Brain microvascular endothelial cell (primary cell): ENCODE measurements around the gene CALML6.

Experiments
- DNase-seq: peaks from one replicate; pipeline ENCODE4 v3.0.0-alpha.2; 2020
- H3K27ac ChIP-seq: fragments of 250-450 bp; sonication (Bioruptor Pico); 2 replicates; pipeline ENCODE4 v1.5.1; 2020; ENCODE audit warnings: mild to moderate bottlenecking, moderate library complexity
- H3K27me3 ChIP-seq: fragments of 250-450 bp; sonication (Bioruptor Pico); replicated peaks from 2 replicates; pipeline ENCODE4 v1.5.1; 2020; ENCODE audit warnings: mild to moderate bottlenecking
- H3K36me3 ChIP-seq: fragments of 250-450 bp; sonication (Bioruptor Pico); replicated peaks from 2 replicates; pipeline ENCODE4 v1.5.1; 2020; ENCODE audit warnings: mild to moderate bottlenecking
- H3K4me3 ChIP-seq: 2 replicates; pipeline ENCODE4 v1.5.1; 2011; ENCODE audit warnings: low read depth, mild to moderate bottlenecking, control low read depth, low read length, moderate library complexity
- in situ Hi-C: cut with HindIII; loops from 2 replicates; pipeline ENCODE4 v1.10.0; 2017; ENCODE audit warnings: low sequenced_read_pairs, low pct_ligation_motif_present
- TF ChIP-seq, protein P1 (sequence below): IDR thresholded peaks from 2 replicates; pipeline ENCODE4 v1.5.1; 2011; ENCODE audit warnings: low read depth, mild to moderate bottlenecking, moderate library complexity, low read length, control low read depth, inconsistent platforms; ENCODE audit errors: missing control alignments

Gene CALML6

DNA sequence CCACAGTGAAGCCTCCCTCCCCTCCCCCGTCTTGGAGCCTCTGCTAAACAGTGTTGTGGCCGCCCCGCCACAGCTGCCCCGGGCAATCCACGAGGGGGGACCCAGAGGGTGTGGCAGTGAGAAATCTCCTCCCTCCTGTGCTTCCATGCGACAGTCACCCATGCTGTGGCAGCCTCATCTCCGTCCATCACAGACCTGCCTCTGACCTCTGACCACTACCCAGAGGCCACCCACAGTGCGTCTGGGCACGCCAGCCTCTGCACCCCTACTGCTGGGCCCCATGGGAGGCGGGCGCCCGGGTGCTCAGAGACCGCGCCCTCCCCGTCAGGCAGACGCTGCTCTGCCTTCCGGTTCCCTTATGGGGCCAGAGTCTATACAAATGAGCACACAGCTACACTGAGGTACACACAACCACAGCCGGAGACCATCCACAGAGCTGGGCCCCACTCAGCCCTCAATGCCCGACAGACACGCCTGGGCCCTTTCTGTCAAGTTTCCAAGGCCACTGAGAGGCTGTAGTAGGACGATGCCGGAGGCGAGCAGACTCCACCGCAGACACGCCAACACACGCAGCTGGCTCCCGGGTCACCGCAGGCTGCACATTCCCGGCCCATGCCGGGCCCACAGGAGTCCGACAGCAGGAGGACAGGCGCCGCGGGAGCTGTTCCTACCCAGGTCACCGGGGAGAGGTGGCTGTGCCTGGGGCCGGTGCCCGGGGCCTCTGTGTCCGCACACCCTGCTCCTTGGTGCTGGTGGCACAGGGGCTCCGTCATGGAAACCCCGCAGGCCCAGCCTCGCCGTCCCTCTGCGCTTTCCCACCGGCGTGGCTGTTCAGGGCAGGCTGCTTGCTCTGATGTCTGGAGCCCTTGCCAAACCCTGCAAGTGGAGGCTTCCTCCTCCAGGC lies 27.9 kb downstream of the CALML6 start:
- H3K27me3 ChIP-seq, result peaks cover 14% of the 10 kb centered on the region

DNA sequence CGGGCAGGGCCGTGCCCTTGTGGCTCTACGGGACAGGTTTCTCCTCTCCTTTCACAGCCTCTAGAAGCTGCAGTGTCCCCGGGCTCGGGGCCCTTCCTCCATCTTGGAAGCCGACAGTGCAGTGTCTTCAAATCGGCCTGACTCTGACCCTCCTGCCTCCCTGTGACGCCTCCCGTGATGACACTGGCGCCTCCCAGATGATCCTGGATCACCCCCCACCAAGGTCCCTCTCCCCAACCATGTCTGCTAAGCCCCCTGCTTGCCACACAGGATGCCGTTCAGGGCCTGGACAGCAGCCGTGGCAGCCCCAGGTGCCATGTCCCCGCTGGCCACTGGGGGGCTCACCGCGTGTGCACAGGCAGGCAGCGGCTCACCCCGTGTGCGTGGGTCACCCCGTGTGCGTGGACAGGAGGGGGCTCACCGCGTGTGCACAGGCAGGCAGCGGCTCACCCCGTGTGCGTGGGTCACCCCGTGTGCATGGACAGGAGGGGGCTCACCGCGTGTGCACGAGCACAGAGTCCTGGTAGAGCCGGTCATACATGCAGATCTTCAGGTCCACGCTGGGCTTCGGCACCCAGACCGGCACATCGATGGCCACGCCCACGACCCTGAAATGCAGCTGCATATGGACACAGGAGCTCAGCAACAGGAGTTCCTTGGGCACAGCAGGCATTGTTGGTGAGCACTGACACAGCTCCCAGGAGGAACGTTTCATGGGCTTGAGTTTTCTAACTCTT lies 28.9 kb downstream of the CALML6 start:
- in situ Hi-C loops, result no loop called here
- H3K36me3 ChIP-seq, result no peaks in the 10 kb centered on the region
- peaks cover 14% of the 10 kb centered on the region for H3K27me3 ChIP-seq
- no peak overlapping the region for H3K4me3 ChIP-seq
- TF ChIP-seq, protein P1, sequence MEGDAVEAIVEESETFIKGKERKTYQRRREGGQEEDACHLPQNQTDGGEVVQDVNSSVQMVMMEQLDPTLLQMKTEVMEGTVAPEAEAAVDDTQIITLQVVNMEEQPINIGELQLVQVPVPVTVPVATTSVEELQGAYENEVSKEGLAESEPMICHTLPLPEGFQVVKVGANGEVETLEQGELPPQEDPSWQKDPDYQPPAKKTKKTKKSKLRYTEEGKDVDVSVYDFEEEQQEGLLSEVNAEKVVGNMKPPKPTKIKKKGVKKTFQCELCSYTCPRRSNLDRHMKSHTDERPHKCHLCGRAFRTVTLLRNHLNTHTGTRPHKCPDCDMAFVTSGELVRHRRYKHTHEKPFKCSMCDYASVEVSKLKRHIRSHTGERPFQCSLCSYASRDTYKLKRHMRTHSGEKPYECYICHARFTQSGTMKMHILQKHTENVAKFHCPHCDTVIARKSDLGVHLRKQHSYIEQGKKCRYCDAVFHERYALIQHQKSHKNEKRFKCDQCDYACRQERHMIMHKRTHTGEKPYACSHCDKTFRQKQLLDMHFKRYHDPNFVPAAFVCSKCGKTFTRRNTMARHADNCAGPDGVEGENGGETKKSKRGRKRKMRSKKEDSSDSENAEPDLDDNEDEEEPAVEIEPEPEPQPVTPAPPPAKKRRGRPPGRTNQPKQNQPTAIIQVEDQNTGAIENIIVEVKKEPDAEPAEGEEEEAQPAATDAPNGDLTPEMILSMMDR, result peak; percentile 90
- DNase-seq, result peak; percentile 22
- no peak overlapping the region for H3K27ac ChIP-seq

More for the DNA sequence above, 27.9 kb downstream of the CALML6 start:
- no peaks in the 10 kb centered on the region for H3K36me3 ChIP-seq
- DNase-seq, result no peak
- in situ Hi-C loops, result no loop called here
- no peak overlapping the region for H3K4me3 ChIP-seq
- H3K27ac ChIP-seq, result no peak overlapping the region
- TF ChIP-seq, protein P1, result no peak

DNA sequence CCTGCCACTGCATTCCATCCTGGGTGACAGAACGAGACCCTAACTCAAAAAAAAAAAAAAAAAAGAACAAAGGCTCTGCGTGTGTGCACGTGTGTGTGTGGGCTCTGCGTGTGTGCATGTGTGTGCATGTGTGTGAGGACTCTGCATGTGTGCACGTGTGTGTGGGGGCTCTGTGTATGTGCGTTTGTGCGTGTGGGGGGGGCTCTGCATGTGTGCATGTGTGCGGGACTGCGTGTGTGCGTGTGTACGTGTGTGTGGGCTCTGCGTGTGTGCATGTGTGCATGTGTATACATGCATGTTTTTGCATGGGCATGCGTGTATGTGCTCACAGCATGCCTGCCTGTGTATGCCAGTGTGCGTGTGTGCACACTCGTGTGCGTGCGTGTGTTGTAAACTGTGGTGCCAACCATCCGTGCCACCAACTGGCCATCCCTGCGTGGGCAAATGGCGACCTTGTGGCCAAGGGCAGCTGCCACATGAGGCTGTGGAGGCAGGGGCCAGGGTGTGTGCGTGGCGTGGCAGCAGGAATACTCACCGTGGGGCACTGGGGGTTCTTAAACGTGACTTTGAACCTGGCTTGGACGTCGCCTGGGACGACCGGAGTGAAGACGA lies 30.8 kb downstream of the CALML6 start:
- no peaks in the 10 kb centered on the region for H3K36me3 ChIP-seq
- no peak for DNase-seq
- in situ Hi-C loops, result no loop called here
- no peak overlapping the region for H3K27ac ChIP-seq
- TF ChIP-seq, protein P1, result no peak
- peaks cover 14% of the 10 kb centered on the region for H3K27me3 ChIP-seq
- H3K4me3 ChIP-seq, result no peak overlapping the region

DNA sequence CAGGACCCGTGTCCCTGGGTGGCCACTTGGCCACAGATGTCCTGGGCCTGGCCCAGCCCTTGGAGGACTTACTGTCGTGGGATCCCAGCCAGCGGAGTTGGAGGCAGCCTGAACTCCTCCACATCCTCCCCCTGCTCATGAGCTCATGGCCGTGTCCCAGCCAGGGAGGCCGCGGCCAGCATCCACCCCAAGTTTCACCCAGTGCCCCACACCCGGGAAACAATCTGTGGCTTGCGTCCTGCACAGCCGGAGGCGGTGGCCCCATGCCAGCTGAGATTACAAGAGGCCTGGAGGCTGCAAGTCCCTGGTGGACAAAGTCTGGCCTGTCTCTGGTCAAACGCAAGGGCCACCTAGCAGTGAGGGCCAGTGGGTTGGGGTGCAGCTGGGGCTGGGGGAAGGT lies 31.5 kb downstream of the CALML6 start:
- TF ChIP-seq, protein P1, result no peak
- H3K27ac ChIP-seq, result no peak overlapping the region
- no peak overlapping the region for H3K4me3 ChIP-seq
- H3K27me3 ChIP-seq, result peaks cover 8% of the 10 kb centered on the region
- in situ Hi-C loops, result no loop called here
- H3K36me3 ChIP-seq, result no peaks in the 10 kb centered on the region
- DNase-seq, result peak; percentile 6

DNA sequence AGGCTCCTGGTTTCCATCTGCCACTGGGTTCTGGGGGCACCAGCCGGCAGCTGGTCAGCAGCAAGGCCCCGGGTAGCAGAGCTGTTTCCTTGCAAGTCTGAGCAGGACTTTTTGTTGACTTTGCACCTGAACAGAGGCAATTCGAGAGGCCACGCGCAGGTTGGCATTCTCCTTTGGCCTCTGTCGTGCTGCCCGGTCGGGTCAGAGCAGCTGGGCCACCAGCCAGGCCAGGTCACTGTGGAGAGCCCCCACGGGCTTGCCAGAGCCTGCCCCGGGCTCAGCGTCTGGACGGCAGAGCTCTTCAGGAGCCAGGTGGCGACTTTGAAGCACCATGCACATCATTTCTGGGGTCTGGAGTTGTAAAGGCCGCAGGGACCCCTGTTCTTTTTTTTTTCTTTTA lies 32.4 kb downstream of the CALML6 start:
- in situ Hi-C loops, result no loop called here
- Histone ChIP-seq H3K27ac (no peak overlapping the region), H3K36me3 (no peaks in the 10 kb centered on the region), H3K4me3 (no peak overlapping the region), H3K27me3 (no peaks in the 10 kb centered on the region)
- no peak for DNase-seq
- TF ChIP-seq, protein P1, result no peak
